IMR-90 (cell line): Measurements from ENCODE around the gene MT1H. TPM values are rescaled to one million over a fixed set of nuclear protein-coding genes. Genes with fewer than 3 reads are reported as not detected.

Experiments used
- polyA plus RNA-seq, 3 experiments: library from polyadenylated mRNA; depleted of rRNA; stranded (reverse); fragments of >200 nt; gene quantifications; 2 replicates each; pipeline ENCODE4 v1.2.3, GENCODE V29; 2012; ENCODE audit warnings: low replicate concordance in 1 of 3
- total RNA-seq: library from RNA; depleted of rRNA; stranded (reverse); fragments of >200 nt; gene quantifications from 2 replicates; pipeline ENCODE4 v1.2.3, GENCODE V29; 2012; rRNA removed

MT1H gene
- total and polyA plus RNA-seq, 2 of the 4 experiments (the other 2 are of a cell fraction) = not detected

Other genes with a start within 250 kb of the MT1H start
- 215 and 216 TPM in 2 replicates for gene AMFR, start 244.3 kb upstream of the MT1H start, total RNA-seq
- 60.7 and 74.3 TPM in 2 replicates for gene AMFR, start 244.3 kb upstream of the MT1H start, polyA plus RNA-seq (2012; rRNA removed)
- 165 and 166 TPM in 2 replicates for gene NUDT21, start 218.5 kb upstream of the MT1H start, total RNA-seq
- gene NUDT21, start 218.5 kb upstream of the MT1H start, polyA plus RNA-seq (2012; rRNA removed) = 52.4 and 60.9 TPM in 2 replicates
- 102 and 103 TPM in 2 replicates for gene OGFOD1, start 218.3 kb upstream of the MT1H start, total RNA-seq
- gene OGFOD1, start 218.3 kb upstream of the MT1H start, polyA plus RNA-seq (2012; rRNA removed) = 39.2 and 43.5 TPM in 2 replicates
- gene BBS2, start 149.8 kb upstream of the MT1H start, total RNA-seq = 18.6 and 31.9 TPM in 2 replicates
- 29.9 and 32.3 TPM in 2 replicates for gene BBS2, start 149.8 kb upstream of the MT1H start, polyA plus RNA-seq (2012; rRNA removed)
- gene MT4, start 104.7 kb upstream of the MT1H start, total RNA-seq = not detected in 2 replicates
- gene MT4, start 104.7 kb upstream of the MT1H start, polyA plus RNA-seq (2012; rRNA removed) = not detected in 2 replicates
- gene MT3, start 80.3 kb upstream of the MT1H start, total RNA-seq = not detected in 2 replicates
- 0.62 and 0.70 TPM in 2 replicates for gene MT3, start 80.3 kb upstream of the MT1H start, polyA plus RNA-seq (2012; rRNA removed)
- 25.5 and 55.5 TPM in 2 replicates for gene MT2A, start 61.2 kb upstream of the MT1H start, total RNA-seq
- gene MT2A, start 61.2 kb upstream of the MT1H start, polyA plus RNA-seq (2012; rRNA removed) = 588 and 621 TPM in 2 replicates
- 137 and 166 TPM in 2 replicates for gene MT1E, start 44.0 kb upstream of the MT1H start, total RNA-seq
- gene MT1E, start 44.0 kb upstream of the MT1H start, polyA plus RNA-seq (2012; rRNA removed) = 733 and 821 TPM in 2 replicates
- gene MT1M, start 37.2 kb upstream of the MT1H start, total RNA-seq = not detected in 2 replicates
- 0.10 TPM in 1 of 2 replicates, not detected in the other for gene MT1M, start 37.2 kb upstream of the MT1H start, polyA plus RNA-seq (2012; rRNA removed)
- gene MT1A, start 31.1 kb upstream of the MT1H start, total RNA-seq = 1.9 TPM in 1 of 2 replicates, not detected in the other
- 0.60 and 1.6 TPM in 2 replicates for gene MT1A, start 31.1 kb upstream of the MT1H start, polyA plus RNA-seq (2012; rRNA removed)
- not detected in 2 replicates for gene MT1B, start 17.9 kb upstream of the MT1H start, total RNA-seq
- not detected in 2 replicates for gene MT1B, start 17.9 kb upstream of the MT1H start, polyA plus RNA-seq (2012; rRNA removed)
- not detected in 2 replicates for gene MT1F, start 11.9 kb upstream of the MT1H start, total RNA-seq
- gene MT1F, start 11.9 kb upstream of the MT1H start, polyA plus RNA-seq (2012; rRNA removed) = 0.56 and 1.1 TPM in 2 replicates
- not detected in 2 replicates for gene MT1G, start 1.7 kb upstream of the MT1H start, total RNA-seq
- gene MT1G, start 1.7 kb upstream of the MT1H start, polyA plus RNA-seq (2012; rRNA removed) = 0.48 and 0.56 TPM in 2 replicates
- 5.6 and 37.2 TPM in 2 replicates for gene MT1X, start 12.7 kb downstream of the MT1H start, total RNA-seq
- 117 and 170 TPM in 2 replicates for gene MT1X, start 12.7 kb downstream of the MT1H start, polyA plus RNA-seq (2012; rRNA removed)
- gene NUP93, start 60.3 kb downstream of the MT1H start, total RNA-seq = 70.3 and 72.6 TPM in 2 replicates
- gene NUP93, start 60.3 kb downstream of the MT1H start, polyA plus RNA-seq (2012; rRNA removed) = 54.6 and 55.3 TPM in 2 replicates
- gene SLC12A3, start 195.4 kb downstream of the MT1H start, total RNA-seq = not detected in 2 replicates
- gene SLC12A3, start 195.4 kb downstream of the MT1H start, polyA plus RNA-seq (2012; rRNA removed) = not detected in 2 replicates